ENCODE data around the gene EXO1. TPM values are rescaled to one million over a fixed set of nuclear protein-coding genes. Genes with fewer than 3 reads are reported as not detected.

The EXO1 gene
- polyA plus RNA-seq, 1 experiment = 2.6 TPM

- ChIA-PET POLR2A (no interaction called here), CTCF (interaction anchor here (0.9 kb wide), 1 partner anchor 13 kb away, joined by 3 read pairs; no protein-coding TSS in a partner anchor)
Measured at GRCh38 chr1:241857131-241857530, 9.1 kb downstream of the EXO1 start.

GRCh38 chr1:241860922-241861321 is 12.9 kb downstream of the EXO1 start:
- no peak overlapping the region for H3K4me3 ChIP-seq (ENCODE audit: low read depth, low read length)
- no peak for TF ChIP-seq CTCF (IDR thresholded peaks at IDR 0.05; ENCODE audit: insufficient read depth, low read depth, low read length)
- H3K36me3 ChIP-seq (ENCODE audit: control insufficient read depth, insufficient read depth, low read length) = no peaks in the 10 kb centered on the region
- no peak for DNase-seq (ENCODE audit: low read depth)
- ChIA-PET POLR2A (interaction anchor here (0.5 kb wide), 1 partner anchor 129 kb away, joined by 3 read pairs; no protein-coding TSS in a partner anchor), CTCF (no interaction called here)
- no peaks in the 10 kb centered on the region for H3K27me3 ChIP-seq (ENCODE audit: control insufficient read depth, insufficient read depth, low read length)

More at GRCh38 chr1:241857131-241857530, 9.1 kb downstream of the EXO1 start:
- Histone ChIP-seq H3K27me3 (ENCODE audit: control insufficient read depth, insufficient read depth, low read length) (no peaks in the 10 kb centered on the region), H3K36me3 (ENCODE audit: control insufficient read depth, insufficient read depth, low read length) (no peaks in the 10 kb centered on the region), H3K4me3 (ENCODE audit: low read depth, low read length) (no peak overlapping the region)
- no peak for TF ChIP-seq CTCF (IDR thresholded peaks at IDR 0.05; ENCODE audit: insufficient read depth, low read depth, low read length)
- DNase-seq (ENCODE audit: low read depth) = no peak

GRCh38 chr1:241869022-241869421 is 21.0 kb downstream of the EXO1 start:
- no peaks in the 10 kb centered on the region for H3K36me3 ChIP-seq (ENCODE audit: control insufficient read depth, insufficient read depth, low read length)
- H3K27me3 ChIP-seq (ENCODE audit: control insufficient read depth, insufficient read depth, low read length) = no peaks in the 10 kb centered on the region
- DNase-seq (ENCODE audit: low read depth) = no peak
- no peak overlapping the region for H3K4me3 ChIP-seq (ENCODE audit: low read depth, low read length)
- POLR2A ChIA-PET = no interaction called here
- TF ChIP-seq CTCF (IDR thresholded peaks at IDR 0.05; ENCODE audit: insufficient read depth, low read depth, low read length) = no peak
- CTCF ChIA-PET = no interaction called here

GRCh38 chr1:241870336-241870735 is 22.3 kb downstream of the EXO1 start:
- no peak overlapping the region for H3K4me3 ChIP-seq (ENCODE audit: low read depth, low read length)
- DNase-seq (ENCODE audit: low read depth) = no peak
- CTCF ChIA-PET = no interaction called here
- POLR2A ChIA-PET = no interaction called here
- no peaks in the 10 kb centered on the region for H3K36me3 ChIP-seq (ENCODE audit: control insufficient read depth, insufficient read depth, low read length)
- no peak for TF ChIP-seq CTCF (IDR thresholded peaks at IDR 0.05; ENCODE audit: insufficient read depth, low read depth, low read length)
- H3K27me3 ChIP-seq (ENCODE audit: control insufficient read depth, insufficient read depth, low read length) = no peaks in the 10 kb centered on the region

- ChIA-PET CTCF (interaction anchor here (1.4 kb wide), 1 partner anchor 24 kb away, joined by 3 read pairs; no protein-coding TSS in a partner anchor), POLR2A (no interaction called here)
- Histone ChIP-seq H3K27me3 (ENCODE audit: control insufficient read depth, insufficient read depth, low read length) (no peaks in the 10 kb centered on the region), H3K4me3 (ENCODE audit: low read depth, low read length) (no peak overlapping the region), H3K36me3 (ENCODE audit: control insufficient read depth, insufficient read depth, low read length) (no peaks in the 10 kb centered on the region)
- TF ChIP-seq CTCF (IDR thresholded peaks at IDR 0.05; ENCODE audit: insufficient read depth, low read depth, low read length) = no peak
- DNase-seq (ENCODE audit: low read depth) = no peak
Measured at GRCh38 chr1:241870746-241871430, 22.9 kb downstream of the EXO1 start.
